ENCODE results near the gene CPVL. TPM values are rescaled to one million over a fixed set of nuclear protein-coding genes. Genes with fewer than 3 reads are reported as not detected.

CPVL gene
- polyA plus RNA-seq, 2 of the 4 experiments (the other 2 are of a cell fraction): 0.05 TPM; not detected in 1

- H3K9me3 ChIP-seq: no peaks in the 10 kb centered on the region
- TF ChIP-seq SREBF2 (IDR thresholded peaks at IDR 0.05) (no peak), MAFK (IDR thresholded peaks at IDR 0.05; ENCODE audit: partially characterized antibody) (no peak), MYC (IDR thresholded peaks at IDR 0.05; ENCODE audit: borderline replicate concordance, low read length) (no peak), PHF8 (IDR thresholded peaks at IDR 0.05; ENCODE audit: borderline replicate concordance, low read depth) (no peak), ZSCAN20 (CRISPR knock-in tag; IDR thresholded peaks at IDR 0.05) (no peak), CEBPB (IDR thresholded peaks at IDR 0.05) (no peak), FOSL2 (IDR thresholded peaks at IDR 0.05) (no peak), FOSL2 (CRISPR knock-in tag; IDR thresholded peaks at IDR 0.05) (no peak), KDM5A (IDR thresholded peaks at IDR 0.05) (no peak), ZNF302 (CRISPR knock-in tag; IDR thresholded peaks at IDR 0.05) (no peak), USF2 (IDR thresholded peaks at IDR 0.05) (no peak), CHD4 (IDR thresholded peaks at IDR 0.05; ENCODE audit: borderline replicate concordance) (no peak), NPAS2 (CRISPR knock-in tag; IDR thresholded peaks at IDR 0.05; ENCODE audit: borderline replicate concordance) (no peak), REST (IDR thresholded peaks at IDR 0.05) (no peak), ESRRA (IDR thresholded peaks at IDR 0.05; ENCODE audit: borderline replicate concordance, low read length) (no peak), ATOH8 (CRISPR knock-in tag; IDR thresholded peaks at IDR 0.05; ENCODE audit: low read depth) (no peak)
- H3K27ac ChIP-seq: no peak overlapping the region
- POLR2A ChIA-PET: no interaction called here
- no peak overlapping the region for H3K4me2 ChIP-seq
- WGBS (ENCODE audit: missing lambda C conversion rate): 14% methylated on average over 4 of the region's 4 CpGs
- no peak for FAIRE-seq
- CTCF ChIA-PET: interaction anchor here (1.0 kb wide), 1 partner anchor 11 kb away, joined by 3 read pairs; no protein-coding TSS in a partner anchor
- no peak for ATAC-seq
- H3K4me1 ChIP-seq: no peaks in the 10 kb centered on the region
- no peak overlapping the region for H3K4me3 ChIP-seq
- DNase-seq (ENCODE audit: low read depth in 1 of 2, low spot score in 1 of 2): no peak
Observed at GRCh38 chr7:29127527-29127926, 18.8 kb downstream of the CPVL start.

- H3K4me2 ChIP-seq: no peak overlapping the region
- no peak for ATAC-seq
- no peak for FAIRE-seq
- no peak overlapping the region for H3K4me3 ChIP-seq
- no peaks in the 10 kb centered on the region for H3K4me1 ChIP-seq
- no peaks in the 10 kb centered on the region for H3K9me3 ChIP-seq
- CTCF ChIA-PET: interaction anchor here (1.0 kb wide), 1 partner anchor 11 kb away, joined by 3 read pairs; no protein-coding TSS in a partner anchor
- DNase-seq (ENCODE audit: low read depth in 1 of 2, low spot score in 1 of 2): no peak
- POLR2A ChIA-PET: no interaction called here
- H3K27ac ChIP-seq: no peak overlapping the region
- 53% methylated on average over 3 of the region's 3 CpGs for WGBS (ENCODE audit: missing lambda C conversion rate)
- TF ChIP-seq ZC3H11A (IDR thresholded peaks at IDR 0.05) (no peak), HOXB13 (CRISPR knock-in tag; IDR thresholded peaks at IDR 0.05; ENCODE audit: low read depth) (no peak)
Observed at GRCh38 chr7:29126804-29127203, 19.5 kb downstream of the CPVL start.

DNA sequence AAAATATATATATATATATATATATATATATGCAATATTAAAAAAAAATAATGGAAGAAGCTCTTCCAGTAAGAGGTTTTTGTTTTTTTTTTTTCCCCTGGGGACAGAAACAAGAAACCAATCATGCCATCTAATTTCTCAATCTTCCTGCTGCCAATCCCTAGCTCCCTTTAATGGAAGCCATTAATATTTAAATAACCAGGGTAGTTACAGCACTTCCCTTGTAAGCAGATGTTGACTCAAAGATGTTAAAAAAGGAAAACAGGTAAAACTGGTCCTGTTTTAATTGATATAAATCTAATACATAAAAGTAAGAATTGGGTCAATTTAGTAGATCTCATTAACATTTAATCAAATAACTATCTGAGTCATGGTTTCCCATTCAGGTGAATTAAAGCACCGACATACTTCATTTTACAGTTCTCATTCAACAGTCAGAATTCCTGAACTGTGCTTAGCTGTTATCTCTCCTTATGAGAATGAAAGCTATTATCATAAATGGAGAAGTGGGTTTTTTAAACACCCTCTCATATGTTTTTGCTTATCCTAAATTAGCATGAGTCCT, 22.6 kb downstream of the CPVL start:
- DNase-seq (ENCODE audit: low read depth in 1 of 2, low spot score in 1 of 2) (no peak), ATAC-seq (no peak), FAIRE-seq (no peak)
- WGBS (ENCODE audit: missing lambda C conversion rate): 69% methylated on average over 1 of the region's 1 CpG
- no peaks in the 10 kb centered on the region for H3K9me3 ChIP-seq
- H3K4me3 ChIP-seq: no peak overlapping the region
- ChIA-PET POLR2A (no interaction called here), CTCF (interaction anchor here (1.1 to 1.4 kb wide), 2 partner anchors 202 to 285 kb away, joined by 3 to 6 read pairs; no protein-coding TSS in a partner anchor)
- TF ChIP-seq HOXB5 (CRISPR knock-in tag; IDR thresholded peaks at IDR 0.05) (no peak), NFE2L2 (conservative IDR thresholded peaks at IDR 0.05; ENCODE audit: low read length) (no peak), SMC3 (IDR thresholded peaks at IDR 0.05) (no peak), JUNB (IDR thresholded peaks at IDR 0.05) (no peak), KDM5A (IDR thresholded peaks at IDR 0.05) (no peak), FOSL2 (IDR thresholded peaks at IDR 0.05) (no peak), FOSL2 (CRISPR knock-in tag; IDR thresholded peaks at IDR 0.05) (no peak), JUN (IDR thresholded peaks at IDR 0.05) (no peak), TFCP2L1 (CRISPR knock-in tag; IDR thresholded peaks at IDR 0.05) (no peak)
- TF ChIP-seq, protein P1, sequence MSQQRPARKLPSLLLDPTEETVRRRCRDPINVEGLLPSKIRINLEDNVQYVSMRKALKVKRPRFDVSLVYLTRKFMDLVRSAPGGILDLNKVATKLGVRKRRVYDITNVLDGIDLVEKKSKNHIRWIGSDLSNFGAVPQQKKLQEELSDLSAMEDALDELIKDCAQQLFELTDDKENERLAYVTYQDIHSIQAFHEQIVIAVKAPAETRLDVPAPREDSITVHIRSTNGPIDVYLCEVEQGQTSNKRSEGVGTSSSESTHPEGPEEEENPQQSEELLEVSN (IDR thresholded peaks at IDR 0.05; ENCODE audit: borderline replicate concordance, low read depth): no peak
- no peak overlapping the region for H3K4me2 ChIP-seq
- no peak overlapping the region for H3K27ac ChIP-seq
- no peaks in the 10 kb centered on the region for H3K4me1 ChIP-seq

All from A549 (cell line).